H9 (cell line): ENCODE measurements around the gene CYTH3. TPM values are rescaled to one million over a fixed set of nuclear protein-coding genes. Genes with fewer than 3 reads are reported as not detected.

ENCODE experiments used
- DNase-seq: peaks from one replicate; pipeline ENCODE4 v3.0.0-alpha.2; 2017
- H2AFZ ChIP-seq: one replicate; pipeline ENCODE4 v1.6.1; 2013; ENCODE audit warnings: mild to moderate bottlenecking, low read length, control low read depth, moderate library complexity
- H2AK5ac ChIP-seq: 2 replicates; pipeline ENCODE4 v1.6.1; 2013; ENCODE audit warnings: low read length, control low read depth, mixed read lengths; ENCODE audit not compliant: insufficient read length
- H2BK120ac ChIP-seq: one replicate; pipeline ENCODE4 v1.6.1; 2013; ENCODE audit warnings: low read depth, mild to moderate bottlenecking, low read length, control low read depth, inconsistent platforms; ENCODE audit not compliant: poor library complexity, severe bottlenecking
- H2BK12ac ChIP-seq: 2 replicates; pipeline ENCODE4 v1.6.1; 2013; ENCODE audit warnings: low read length, control low read depth, mixed read lengths, low read depth; ENCODE audit not compliant: insufficient read length
- H2BK15ac ChIP-seq: 2 replicates; pipeline ENCODE4 v1.6.1; 2013; ENCODE audit warnings: low read depth, low read length, control low read depth
- H2BK20ac ChIP-seq: one replicate; pipeline ENCODE4 v1.6.1; 2013; ENCODE audit warnings: low read depth, mild to moderate bottlenecking, low read length, control low read depth, inconsistent platforms; ENCODE audit not compliant: poor library complexity, severe bottlenecking
- H2BK5ac ChIP-seq: 2 replicates; pipeline ENCODE4 v1.6.1; 2013; ENCODE audit warnings: low read length, control low read depth, mixed read lengths; ENCODE audit not compliant: insufficient read length
- H3K14ac ChIP-seq: 2 replicates; pipeline ENCODE4 v1.6.1; 2013; ENCODE audit warnings: low read length, control low read depth; ENCODE audit not compliant: insufficient read depth
- H3K18ac ChIP-seq: 2 replicates; pipeline ENCODE4 v1.6.1; 2013; ENCODE audit warnings: low read depth, mild to moderate bottlenecking, mixed read lengths, low read length, control low read depth; ENCODE audit not compliant: insufficient read length
- H3K23ac ChIP-seq: 2 replicates; pipeline ENCODE4 v1.6.1; 2013; ENCODE audit warnings: low read length, control low read depth, mixed read lengths, low read depth; ENCODE audit not compliant: insufficient read length
- H3K23me2 ChIP-seq: 2 replicates; pipeline ENCODE4 v1.6.1; 2013; ENCODE audit warnings: low read depth, mild to moderate bottlenecking, mixed read lengths, low read length, control low read depth; ENCODE audit not compliant: insufficient read length, poor library complexity, severe bottlenecking
- H3K27ac ChIP-seq: 2 replicates; pipeline ENCODE4 v1.5.1; 2013; ENCODE audit warnings: low read length, control low read depth, mixed read lengths, low read depth; ENCODE audit not compliant: insufficient read length
- H3K27me3 ChIP-seq: 2 replicates; pipeline ENCODE4 v1.6.1; 2013; ENCODE audit warnings: low read length, control low read depth, inconsistent platforms; ENCODE audit not compliant: insufficient read depth
- H3K4ac ChIP-seq: 2 replicates; pipeline ENCODE4 v1.6.1; 2013; ENCODE audit warnings: low read depth, mild to moderate bottlenecking, control low read depth, inconsistent platforms, low read length, moderate library complexity
- H3K4me1 ChIP-seq: 2 replicates; pipeline ENCODE4 v1.6.1; 2013; ENCODE audit warnings: low read length, control low read depth, inconsistent platforms; ENCODE audit not compliant: insufficient read depth
- H3K4me2 ChIP-seq: 2 replicates; pipeline ENCODE4 v1.6.1; 2013; ENCODE audit warnings: low read length, control low read depth, mixed read lengths; ENCODE audit not compliant: insufficient read length, insufficient read depth
- H3K56ac ChIP-seq: 2 replicates; pipeline ENCODE4 v1.6.1; 2013; ENCODE audit warnings: low read depth, mild to moderate bottlenecking, mixed read lengths, low read length, control low read depth; ENCODE audit not compliant: insufficient read length
- H3K79me1 ChIP-seq: 2 replicates; pipeline ENCODE4 v1.6.1; 2013; ENCODE audit warnings: low read depth, mild to moderate bottlenecking, moderate library complexity, low read length, control low read depth, inconsistent platforms; ENCODE audit not compliant: insufficient read depth, poor library complexity, severe bottlenecking
- H3K79me2 ChIP-seq: 2 replicates; pipeline ENCODE4 v1.6.1; 2013; ENCODE audit warnings: low read length, control low read depth, inconsistent platforms; ENCODE audit not compliant: insufficient read depth
- H3K9ac ChIP-seq: 2 replicates; pipeline ENCODE4 v1.6.1; 2013; ENCODE audit warnings: low read length, control low read depth, mixed read lengths; ENCODE audit not compliant: insufficient read length; ENCODE audit errors: extremely low read depth
- H3K9me3 ChIP-seq: one replicate; pipeline ENCODE4 v1.6.1; 2013; ENCODE audit warnings: low read depth, low read length, inconsistent platforms; ENCODE audit not compliant: control insufficient read depth
- H3T11ph ChIP-seq: one replicate; pipeline ENCODE4 v1.6.1; 2013; ENCODE audit warnings: mild to moderate bottlenecking, low read length, control low read depth, inconsistent platforms
- H4K20me1 ChIP-seq: one replicate; pipeline ENCODE4 v1.6.1; 2013; ENCODE audit not compliant: control insufficient read depth, insufficient read length, insufficient read depth
- H4K5ac ChIP-seq: 2 replicates; pipeline ENCODE4 v1.6.1; 2013; ENCODE audit warnings: low read depth, mild to moderate bottlenecking, mixed read lengths, low read length, control low read depth; ENCODE audit not compliant: insufficient read length
- H4K8ac ChIP-seq: replicated peaks from 2 replicates; pipeline ENCODE4 v1.6.1; 2013; ENCODE audit warnings: low read length, control low read depth, mixed read lengths, low read depth; ENCODE audit not compliant: insufficient read length
- H4K91ac ChIP-seq: 2 replicates; pipeline ENCODE4 v1.6.1; 2013; ENCODE audit warnings: low read depth, mild to moderate bottlenecking, moderate library complexity, mixed read lengths, low read length, control low read depth; ENCODE audit not compliant: insufficient read length
- H3K27ac Mint-ChIP-seq, 3 experiments: 2 replicates in 2 of 3; 3 replicates in 1 of 3; pipeline ENCODE4 v1.8.0; 2020 to 2021; ENCODE audit warnings: mixed read lengths in 3 of 3, mild to moderate bottlenecking in 1 of 3, moderate library complexity in 1 of 3
- H3K27me3 Mint-ChIP-seq: 2 replicates; pipeline ENCODE4 v1.8.0; 2021; ENCODE audit warnings: low read depth, mild to moderate bottlenecking, moderate library complexity, mixed read lengths
- H3K36me3 Mint-ChIP-seq, 3 experiments: 2 replicates in 2 of 3; 3 replicates in 1 of 3; pipeline ENCODE4 v1.8.0; 2020 to 2021; ENCODE audit warnings: low read depth in 3 of 3, mixed read lengths in 3 of 3; ENCODE audit not compliant: insufficient read depth in 1 of 3
- H3K4me1 Mint-ChIP-seq, 2 experiments: 2 replicates each; pipeline ENCODE4 v1.8.0; 2020; ENCODE audit warnings: mixed read lengths in 2 of 2
- H3K4me3 Mint-ChIP-seq, 2 experiments: 2 replicates in 1 of 2; 3 replicates in 1 of 2; pipeline ENCODE4 v1.8.0; 2020 to 2021; ENCODE audit warnings: mild to moderate bottlenecking in 2 of 2, mixed read lengths in 2 of 2, moderate library complexity in 1 of 2
- H3K9me3 Mint-ChIP-seq, 2 experiments: 2 replicates in 1 of 2; 3 replicates in 1 of 2; pipeline ENCODE4 v1.8.0; 2020; ENCODE audit warnings: mild to moderate bottlenecking in 2 of 2, mixed read lengths in 2 of 2, moderate library complexity in 1 of 2
- CTCF ChIP-seq: fragments of 200-600 bp; sonication (generic); conservative IDR thresholded peaks from 3 replicates; pipeline ENCODE4 v1.8.0; 2021; ENCODE audit warnings: antibody characterized with exemption, mild to moderate bottlenecking
- WGBS: extraction: QIAGEN DNeasy Blood & Tissue Kit; methylation state at CpG from one replicate; pipeline ENCODE4 v1.1.7; 2013; ENCODE audit warnings: missing lambda C conversion rate, low lambda C conversion rate, mixed read lengths; ENCODE audit not compliant: insufficient read length; ENCODE audit errors: extremely low coverage; 5-methylcytosine and 5-hydroxymethylcytosine counted together
- total RNA-seq: library from RNA; stranded (reverse); gene quantifications from 2 replicates; pipeline ENCODE4 v1.2.1, GENCODE V29; 2021

The CYTH3 gene
- total RNA-seq, 1 experiment from 2014 or later, result 12.3 TPM

GRCh38 chr7:6279937-6280336 lies 7.5 kb upstream of the CYTH3 start:
- H2BK120ac ChIP-seq, result no peak overlapping the region
- no peak overlapping the region for H3K56ac ChIP-seq
- no peak for TF ChIP-seq CTCF
- no peaks in the 10 kb centered on the region for H3K79me1 ChIP-seq
- DNase-seq, result no peak
- no peaks in the 10 kb centered on the region for H3K27me3 ChIP-seq
- Mint-ChIP-seq H3K4me3 (no peak overlapping the region), H3K27ac (no peak overlapping the region), H3K9me3 (peaks cover 0 to 6% of the 10 kb centered on the region in 2 experiments; a peak in 4 of 5 replicates), H3K36me3 (no peaks in the 10 kb centered on the region; a peak in 2 of 7 replicates), H3K27me3 (no peaks in the 10 kb centered on the region; the same call in 1 of the 2 replicates), H3K4me1 (peaks cover 6% of the 10 kb centered on the region in 2 experiments)
- no CpG with 5 or more reads among the region's 5 CpGs for WGBS
- no peak overlapping the region for H3K4ac ChIP-seq
- H3K23ac ChIP-seq, result no peak overlapping the region
- no peaks in the 10 kb centered on the region; the same call in 1 of the 2 replicates for H3K4me1 ChIP-seq
- no peak overlapping the region for H2BK12ac ChIP-seq
- no peak overlapping the region for H2AK5ac ChIP-seq
- H2BK15ac ChIP-seq, result no peak overlapping the region
- H4K8ac ChIP-seq, result no peak overlapping the region
- no peak overlapping the region for H3K9ac ChIP-seq
- H3K23me2 ChIP-seq, result no peaks in the 10 kb centered on the region
- H3K9me3 ChIP-seq, result no peaks in the 10 kb centered on the region
- H3T11ph ChIP-seq, result no peak overlapping the region
- no peaks in the 10 kb centered on the region for H3K79me2 ChIP-seq
- H4K5ac ChIP-seq, result no peak overlapping the region
- H3K18ac ChIP-seq, result no peak overlapping the region
- no peak overlapping the region for H2AFZ ChIP-seq
- H4K20me1 ChIP-seq, result no peaks in the 10 kb centered on the region
- no peak overlapping the region for H2BK20ac ChIP-seq
- no peak overlapping the region for H4K91ac ChIP-seq
- H3K14ac ChIP-seq, result no peak overlapping the region
- no peak overlapping the region for H2BK5ac ChIP-seq
- H3K4me2 ChIP-seq, result no peak overlapping the region
- no peak overlapping the region for H3K27ac ChIP-seq
